Neutrophil (primary cell): ENCODE data around the gene EXOC3L1.

Source experiments
- H3K27ac ChIP-seq: fragments of 200-600 bp; sonication (generic); 2 replicates; pipeline ENCODE4 v1.5.1; 2016; ENCODE audit warnings: mild to moderate bottlenecking, moderate library complexity
- H3K27me3 ChIP-seq: fragments of 200-600 bp; sonication (generic); 2 replicates; pipeline ENCODE4 v1.6.0; 2016; ENCODE audit warnings: mild to moderate bottlenecking
- H3K36me3 ChIP-seq: fragments of 200-600 bp; sonication (generic); 2 replicates; pipeline ENCODE4 v1.5.1; 2017
- H3K4me1 ChIP-seq, 2 experiments: fragments of 200-600 bp in 1 of 2; sonication (generic) in 1 of 2; 1 replicate in 1 of 2; 2 replicates in 1 of 2; pipeline versions ENCODE4 v1.5.1 to v1.6.1; 2013 to 2016; ENCODE audit warnings: low read depth in 1 of 2, low read length in 1 of 2, mild to moderate bottlenecking in 1 of 2, moderate library complexity in 1 of 2; ENCODE audit not compliant: control insufficient read depth in 1 of 2, insufficient read depth in 1 of 2
- H3K4me3 ChIP-seq, 2 experiments: fragments of 200-600 bp in 1 of 2; sonication (generic) in 1 of 2; 1 replicate in 1 of 2; 2 replicates in 1 of 2; pipeline ENCODE4 v1.5.1; 2013 to 2016; ENCODE audit warnings: low read depth in 1 of 2, low read length in 1 of 2, mild to moderate bottlenecking in 1 of 2, moderate library complexity in 1 of 2
- H3K9me3 ChIP-seq: fragments of 200-600 bp; sonication (generic); 2 replicates; pipeline ENCODE4 v1.5.1; 2016
- TF ChIP-seq, protein P1 (sequence below): fragments of 200-600 bp; sonication (generic); IDR thresholded peaks from 2 replicates; pipeline ENCODE4 v1.5.1; 2016; ENCODE audit warnings: antibody characterized with exemption

The EXOC3L1 gene

DNA sequence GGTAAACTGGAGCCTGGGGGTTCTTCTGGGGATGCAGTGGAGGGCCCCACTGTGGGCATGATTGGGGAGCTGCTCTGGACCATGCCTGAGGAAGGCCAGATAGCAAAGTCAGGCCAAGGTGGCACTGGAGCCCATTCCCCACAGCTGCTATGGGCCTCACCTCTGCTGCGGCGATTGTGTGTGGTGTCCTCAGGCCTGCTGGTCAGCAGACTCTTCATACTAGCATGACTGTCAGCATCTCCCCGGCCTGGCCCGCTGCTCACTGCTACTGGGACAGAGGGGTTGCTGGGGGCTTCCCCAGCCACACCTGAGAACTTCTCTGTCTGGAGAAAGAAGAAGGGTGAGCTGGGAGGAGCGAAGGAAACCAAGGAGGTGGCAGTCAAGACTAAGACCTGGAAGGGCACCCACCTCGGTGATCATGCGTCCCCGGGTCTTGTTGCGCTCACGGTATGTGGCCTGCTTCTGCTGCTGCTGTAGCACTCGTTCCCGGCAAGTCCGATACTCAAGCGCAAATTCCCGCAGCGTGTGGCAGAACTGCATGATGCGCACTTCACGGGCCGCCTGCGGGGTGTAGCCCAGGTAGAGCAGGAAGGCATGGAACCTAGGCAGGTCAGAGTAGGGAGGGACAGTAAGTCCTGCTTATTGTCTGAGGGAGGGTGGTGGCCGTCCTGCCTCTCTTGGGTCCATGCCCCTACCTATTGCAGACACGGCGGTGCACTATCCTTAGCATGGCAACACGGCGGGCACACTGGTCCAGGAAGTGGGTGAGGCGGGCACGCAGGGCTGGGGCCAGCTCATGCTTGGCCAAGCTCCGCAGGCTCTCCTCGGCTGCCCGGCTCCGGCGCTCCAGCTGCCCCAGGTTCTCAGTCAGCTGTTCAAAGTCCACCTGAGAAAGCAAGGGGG, 40.2 kb upstream of the EXOC3L1 start:
- TF ChIP-seq, protein P1, sequence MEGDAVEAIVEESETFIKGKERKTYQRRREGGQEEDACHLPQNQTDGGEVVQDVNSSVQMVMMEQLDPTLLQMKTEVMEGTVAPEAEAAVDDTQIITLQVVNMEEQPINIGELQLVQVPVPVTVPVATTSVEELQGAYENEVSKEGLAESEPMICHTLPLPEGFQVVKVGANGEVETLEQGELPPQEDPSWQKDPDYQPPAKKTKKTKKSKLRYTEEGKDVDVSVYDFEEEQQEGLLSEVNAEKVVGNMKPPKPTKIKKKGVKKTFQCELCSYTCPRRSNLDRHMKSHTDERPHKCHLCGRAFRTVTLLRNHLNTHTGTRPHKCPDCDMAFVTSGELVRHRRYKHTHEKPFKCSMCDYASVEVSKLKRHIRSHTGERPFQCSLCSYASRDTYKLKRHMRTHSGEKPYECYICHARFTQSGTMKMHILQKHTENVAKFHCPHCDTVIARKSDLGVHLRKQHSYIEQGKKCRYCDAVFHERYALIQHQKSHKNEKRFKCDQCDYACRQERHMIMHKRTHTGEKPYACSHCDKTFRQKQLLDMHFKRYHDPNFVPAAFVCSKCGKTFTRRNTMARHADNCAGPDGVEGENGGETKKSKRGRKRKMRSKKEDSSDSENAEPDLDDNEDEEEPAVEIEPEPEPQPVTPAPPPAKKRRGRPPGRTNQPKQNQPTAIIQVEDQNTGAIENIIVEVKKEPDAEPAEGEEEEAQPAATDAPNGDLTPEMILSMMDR = no peak
- Histone ChIP-seq H3K36me3 (peaks cover 63% of the 10 kb centered on the region), H3K9me3 (no peaks in the 10 kb centered on the region), H3K27me3 (no peaks in the 10 kb centered on the region), H3K4me1 (peaks cover 16 to 17% of the 10 kb centered on the region in 2 experiments), H3K4me3 (no peak overlapping the region), H3K27ac (no peak overlapping the region)

DNA sequence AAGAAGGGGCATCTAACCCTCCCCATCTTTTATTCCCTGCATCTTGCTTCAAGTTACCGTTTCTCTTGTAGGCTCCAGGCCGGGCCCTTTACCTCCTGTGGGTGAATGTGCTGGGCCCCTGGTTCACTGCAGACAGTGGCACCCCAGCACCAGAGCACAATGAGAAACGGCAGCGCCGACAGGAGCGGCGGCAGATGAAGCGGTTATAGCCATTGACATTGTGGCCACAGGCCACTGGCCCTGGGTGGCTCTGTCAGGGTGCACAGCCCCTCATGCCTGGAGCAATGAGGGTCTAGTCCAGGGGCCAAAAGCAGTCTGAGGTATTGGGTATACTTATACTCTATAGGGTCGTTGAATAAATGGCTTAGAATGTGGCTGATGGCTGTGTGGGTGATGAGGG, 39.0 kb upstream of the EXOC3L1 start:
- no peaks in the 10 kb centered on the region for H3K9me3 ChIP-seq
- H3K4me3 ChIP-seq = no peak overlapping the region
- no peaks in the 10 kb centered on the region for H3K27me3 ChIP-seq
- peaks cover 50% of the 10 kb centered on the region for H3K36me3 ChIP-seq
- TF ChIP-seq, protein P1 = no peak
- peaks cover 16 to 17% of the 10 kb centered on the region in 2 experiments for H3K4me1 ChIP-seq
- no peak overlapping the region for H3K27ac ChIP-seq

DNA sequence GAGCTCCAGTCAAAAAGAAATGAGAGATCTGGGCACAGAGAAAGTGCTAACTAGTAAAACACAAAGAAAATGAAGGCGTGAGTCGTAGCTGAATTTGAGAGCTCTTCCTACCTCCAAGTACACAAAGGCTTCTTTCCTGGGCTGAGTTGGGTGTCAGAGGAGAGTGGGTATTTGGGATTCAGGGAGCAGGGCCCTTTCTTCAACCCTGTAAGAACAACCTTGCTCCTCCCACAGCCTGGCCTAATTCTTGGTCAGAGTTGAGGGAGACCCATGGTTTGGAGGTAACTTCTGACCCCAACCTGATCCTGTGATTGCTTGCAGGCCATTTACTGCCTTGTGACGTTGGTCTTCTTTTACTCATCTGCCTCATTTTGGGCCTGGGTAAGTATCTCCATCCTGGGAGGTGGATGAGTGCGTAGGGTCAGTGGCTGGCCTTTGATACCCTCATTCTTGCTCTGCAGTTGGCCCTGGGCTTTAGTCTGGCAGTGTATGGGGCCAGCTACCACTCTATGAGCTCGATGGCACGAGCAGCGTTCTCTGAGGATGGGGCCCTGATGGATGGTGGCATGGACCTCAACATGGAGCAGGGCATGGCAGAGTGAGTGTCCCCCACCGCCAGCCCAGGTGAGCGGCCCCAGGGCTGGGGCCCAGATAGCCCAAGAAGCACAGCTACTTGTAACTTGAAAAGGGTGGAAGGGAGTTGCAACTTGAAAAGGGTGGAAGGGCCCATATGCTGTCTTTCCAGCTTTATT, 38.3 kb upstream of the EXOC3L1 start:
- peak overlapping the region; percentile 65 to 84 for H3K4me3 ChIP-seq
- TF ChIP-seq, protein P1 = no peak
- peak overlapping the region; percentile 86 for H3K27ac ChIP-seq

DNA sequence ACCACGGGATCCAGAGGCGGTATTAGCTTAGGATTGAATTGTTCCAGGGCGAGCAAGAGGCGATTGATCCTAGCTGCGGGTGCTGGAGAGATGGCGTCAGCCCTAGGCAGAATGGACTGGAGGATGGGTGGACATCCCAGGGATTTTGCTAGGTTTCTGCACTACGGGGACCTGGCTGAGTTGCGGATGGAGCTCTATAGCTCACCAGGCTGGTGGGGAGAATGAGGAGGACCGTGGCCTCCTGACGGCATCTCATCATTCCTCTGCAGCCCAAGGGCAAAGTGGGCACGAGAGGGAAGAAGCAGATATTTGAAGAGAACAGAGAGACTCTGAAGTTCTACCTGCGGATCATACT, 37.6 kb upstream of the EXOC3L1 start:
- Histone ChIP-seq H3K27ac (peak overlapping the region; percentile 86), H3K4me1 (peaks cover 16 to 17% of the 10 kb centered on the region in 2 experiments), H3K36me3 (peaks cover 40% of the 10 kb centered on the region), H3K4me3 (peak overlapping the region; percentile 65 to 84), H3K27me3 (no peaks in the 10 kb centered on the region), H3K9me3 (no peaks in the 10 kb centered on the region)
- TF ChIP-seq, protein P1 = no peak

More for the DNA sequence above, 38.3 kb upstream of the EXOC3L1 start:
- H3K27me3 ChIP-seq = no peaks in the 10 kb centered on the region
- H3K36me3 ChIP-seq = peaks cover 43% of the 10 kb centered on the region
- peaks cover 16 to 17% of the 10 kb centered on the region in 2 experiments for H3K4me1 ChIP-seq
- H3K9me3 ChIP-seq = no peaks in the 10 kb centered on the region

DNA sequence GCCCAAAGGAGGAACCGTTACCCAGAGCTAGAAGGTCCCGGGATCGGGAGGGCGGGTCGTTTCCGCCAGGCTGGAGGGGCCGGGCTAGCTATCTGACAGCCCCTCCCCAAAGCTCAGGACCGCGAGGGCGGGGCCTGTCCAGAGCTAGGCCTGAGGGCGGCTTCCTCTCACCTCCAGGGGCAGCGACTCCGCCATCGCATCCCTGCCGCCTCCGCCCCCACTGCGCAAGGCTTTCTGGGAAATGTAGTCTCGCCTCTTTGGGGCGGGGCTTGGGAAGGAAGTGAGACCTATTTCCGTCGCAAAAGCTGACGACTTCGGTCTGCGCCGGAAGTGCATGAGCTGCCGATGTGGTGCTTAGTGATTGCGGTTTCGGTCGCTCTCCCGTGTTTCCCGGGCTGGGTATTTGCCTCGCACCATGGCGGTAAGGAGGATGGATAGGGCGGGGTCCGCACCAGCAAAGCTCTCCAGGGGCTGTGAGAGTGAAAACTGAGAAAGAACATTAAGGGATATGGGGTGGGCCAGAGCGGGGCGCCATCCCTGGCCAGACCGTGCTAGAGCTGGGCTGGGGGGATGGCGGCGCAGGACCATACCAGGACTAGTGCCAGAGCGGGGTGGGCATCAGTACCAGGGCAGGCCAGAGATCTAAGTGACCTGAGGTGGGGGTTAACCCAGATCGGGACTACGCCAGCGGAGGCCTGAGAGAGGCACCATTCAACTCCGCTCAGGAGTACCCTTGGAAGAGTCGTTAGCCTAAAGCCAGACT, 37.0 kb upstream of the EXOC3L1 start, which contains the start of gene TMEM208:
Gene TMEM208 (plus strand): TSS at position 327 of the 763 bp plus-strand sequence. CDS start 89 bp downstream, at position 416.
- Histone ChIP-seq H3K4me1 (peaks cover 16 to 17% of the 10 kb centered on the region in 2 experiments), H3K9me3 (no peaks in the 10 kb centered on the region), H3K27me3 (no peaks in the 10 kb centered on the region), H3K27ac (peak within 1 kb of the TSS; percentile 86), H3K4me3 (peak within 1 kb of the TSS; percentile 65 to 84), H3K36me3 (peaks cover 39% of the 10 kb centered on the region)
- TF ChIP-seq, protein P1 = peak; percentile 87
